HEK293T (cell line): ENCODE results near the gene PER3.

ENCODE experiments used
- FOXA1 ChIP-seq: fragments of 450-650 bp; IDR thresholded peaks from 2 replicates; pipeline ENCODE4 v1.6.1; 2016; ENCODE audit warnings: mild to moderate bottlenecking
- HDGF ChIP-seq: fragments of 450-650 bp; IDR thresholded peaks from 2 replicates; pipeline ENCODE4 v1.6.1; 2017; ENCODE audit warnings: antibody characterized with exemption, borderline replicate concordance
- PKNOX1 ChIP-seq: fragments of 450-650 bp; IDR thresholded peaks from 2 replicates; pipeline ENCODE4 v1.6.1; 2016
- SP1 ChIP-seq: fragments of 450-650 bp; IDR thresholded peaks from 2 replicates; pipeline ENCODE4 v1.6.1; 2017
- SUZ12 ChIP-seq: fragments of 450-650 bp; IDR thresholded peaks from 2 replicates; pipeline ENCODE4 v1.6.1; 2016; ENCODE audit warnings: mild to moderate bottlenecking
- TARDBP ChIP-seq: fragments of 450-650 bp; IDR thresholded peaks from 2 replicates; pipeline ENCODE4 v1.6.1; 2016
- ZNF384 ChIP-seq: fragments of 450-650 bp; IDR thresholded peaks from 2 replicates; pipeline ENCODE4 v1.6.1; 2016

DNA sequence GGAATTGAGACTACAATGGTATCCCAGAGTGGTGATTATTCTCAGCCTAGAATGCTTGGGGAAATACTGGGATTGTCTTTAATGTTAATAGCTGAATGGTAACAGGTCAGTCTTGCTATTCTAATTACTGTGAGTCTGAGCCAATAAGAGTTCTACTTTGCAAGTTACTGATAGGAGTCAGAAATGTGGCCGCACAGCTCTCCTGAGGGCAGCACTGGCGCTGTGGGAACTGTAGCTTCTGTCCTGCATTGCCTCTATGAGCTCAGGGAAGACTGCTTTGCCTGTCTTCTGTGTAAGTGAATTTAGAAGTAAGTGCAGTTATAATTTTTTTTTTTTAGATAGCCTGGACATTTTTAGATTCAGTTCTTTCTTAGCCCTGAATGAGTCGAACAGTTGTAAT, 23.0 kb upstream of the PER3 start:
- no peak for TF ChIP-seq SP1
- no peak for TF ChIP-seq ZNF384
- TF ChIP-seq TARDBP: no peak
- TF ChIP-seq HDGF: no peak
- no peak for TF ChIP-seq SUZ12
- TF ChIP-seq PKNOX1: no peak
- TF ChIP-seq FOXA1: no peak
